Ascending aorta (tissue), 2 donors: ENCODE results near the gene PTK7. TPM values are rescaled to one million over a fixed set of nuclear protein-coding genes. Genes with fewer than 3 reads are reported as not detected.
A peak's percentile ranks its signal among the peaks of the same experiment; 100 is the strongest.

Source experiments
- DNase-seq, 2 donors: peaks; one replicate each; pipeline ENCODE4 v3.0.0-alpha.2; 2019; ENCODE audit warnings: low spot score in 2 of 2
- H3K27ac ChIP-seq, 2 donors: fragments of 200-600 bp; sonication (generic); one replicate each; pipeline ENCODE4 v1.5.1; 2016 to 2017; ENCODE audit warnings: mild to moderate bottlenecking in 1 of 2
- H3K27me3 ChIP-seq: fragments of 200-600 bp; sonication (generic); one replicate; pipeline ENCODE4 v1.5.1; 2017
- H3K36me3 ChIP-seq, 2 donors: fragments of 200-600 bp; sonication (generic); one replicate each; pipeline ENCODE4 v1.5.1; 2016
- H3K4me1 ChIP-seq, 2 donors: fragments of 200-600 bp; sonication (generic); one replicate each; pipeline ENCODE4 v1.5.1; 2016 to 2017; ENCODE audit warnings: mild to moderate bottlenecking in 1 of 2
- H3K4me3 ChIP-seq, 2 donors: fragments of 200-600 bp; sonication (generic); one replicate each; pipeline ENCODE4 v1.5.1; 2016 to 2017; ENCODE audit warnings: mild to moderate bottlenecking in 1 of 2
- H3K9me3 ChIP-seq, 2 donors: fragments of 200-600 bp; sonication (generic); one replicate each; pipeline ENCODE4 v1.5.1; 2016
- intact Hi-C: fragments of 100-400 bp; cut with DNase I; formaldehyde crosslinking; loops from one replicate; pipeline ENCODE4 v1.15.1; 2023
- total RNA-seq: library from RNA; depleted of rRNA; stranded (reverse); fragments of >200 nt; gene quantifications from one replicate; pipeline ENCODE4 v1.1.0, GENCODE V29; 2016
- TF ChIP-seq, protein P1 (sequence below), 3 experiments: fragments of 200-600 bp in 2 of 3; fragments of 450-650 bp in 1 of 3; sonication (generic) in 2 of 3; IDR thresholded peaks; one replicate each; pipeline ENCODE4 v1.5.1; 2016 to 2019; ENCODE audit warnings: antibody characterized with exemption in 3 of 3, mild to moderate bottlenecking in 1 of 3, moderate library complexity in 1 of 3

Gene PTK7
- total RNA-seq, 1 donor from 2014 or later: 34.9 TPM

DNA sequence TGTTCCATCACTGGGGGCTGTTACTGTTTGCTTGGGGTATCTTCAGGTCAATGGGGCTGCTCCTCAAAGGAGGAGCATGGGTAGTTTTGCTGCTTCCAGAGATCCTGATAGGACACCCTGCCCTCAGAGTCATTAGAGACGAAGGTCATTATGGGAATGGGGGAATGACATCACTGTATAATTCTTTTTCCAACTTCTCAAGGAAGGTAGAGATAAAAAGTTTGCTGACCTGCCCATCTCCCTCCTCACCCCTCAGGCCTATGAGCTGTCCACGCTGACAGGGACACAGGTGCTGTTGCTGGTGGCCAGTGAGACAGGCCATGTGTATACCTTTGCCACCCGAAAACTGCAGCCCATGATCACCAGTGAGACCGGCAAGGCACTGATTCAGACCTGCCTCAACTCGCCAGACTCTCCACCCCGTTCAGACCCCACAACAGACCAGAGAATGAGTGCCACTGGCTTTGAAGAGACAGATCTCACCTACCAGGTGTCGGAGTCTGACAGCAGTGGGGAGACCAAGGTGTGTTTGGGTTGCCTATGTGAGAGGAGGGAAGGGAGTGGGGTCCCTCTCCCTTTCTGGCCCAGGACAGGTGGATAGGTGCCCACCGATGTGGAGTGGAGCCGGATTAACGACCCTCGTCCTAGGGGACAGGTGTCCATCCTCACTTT lies 97.6 kb downstream of the PTK7 start:
- intact Hi-C loops: loop anchor here (2.0 to 10.0 kb wide), 7 partner anchors 161 to 1129 kb away; partner anchors contain the start of genes BICRAL, HSP90AB1, KLHDC3 and MEA1
- peaks cover 23 to 35% of the 10 kb centered on the region in 2 donors for H3K36me3 ChIP-seq
- peak overlapping the region; percentile 88 to 95 for H3K4me3 ChIP-seq
- H3K27ac ChIP-seq: peak overlapping the region; percentile 98
- no peaks in the 10 kb centered on the region for H3K27me3 ChIP-seq
- peaks cover 8 to 30% of the 10 kb centered on the region in 2 donors for H3K4me1 ChIP-seq
- DNase-seq: no peak
- TF ChIP-seq, protein P1, sequence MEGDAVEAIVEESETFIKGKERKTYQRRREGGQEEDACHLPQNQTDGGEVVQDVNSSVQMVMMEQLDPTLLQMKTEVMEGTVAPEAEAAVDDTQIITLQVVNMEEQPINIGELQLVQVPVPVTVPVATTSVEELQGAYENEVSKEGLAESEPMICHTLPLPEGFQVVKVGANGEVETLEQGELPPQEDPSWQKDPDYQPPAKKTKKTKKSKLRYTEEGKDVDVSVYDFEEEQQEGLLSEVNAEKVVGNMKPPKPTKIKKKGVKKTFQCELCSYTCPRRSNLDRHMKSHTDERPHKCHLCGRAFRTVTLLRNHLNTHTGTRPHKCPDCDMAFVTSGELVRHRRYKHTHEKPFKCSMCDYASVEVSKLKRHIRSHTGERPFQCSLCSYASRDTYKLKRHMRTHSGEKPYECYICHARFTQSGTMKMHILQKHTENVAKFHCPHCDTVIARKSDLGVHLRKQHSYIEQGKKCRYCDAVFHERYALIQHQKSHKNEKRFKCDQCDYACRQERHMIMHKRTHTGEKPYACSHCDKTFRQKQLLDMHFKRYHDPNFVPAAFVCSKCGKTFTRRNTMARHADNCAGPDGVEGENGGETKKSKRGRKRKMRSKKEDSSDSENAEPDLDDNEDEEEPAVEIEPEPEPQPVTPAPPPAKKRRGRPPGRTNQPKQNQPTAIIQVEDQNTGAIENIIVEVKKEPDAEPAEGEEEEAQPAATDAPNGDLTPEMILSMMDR (IDR thresholded peaks at IDR 0.05): no peak
- no peaks in the 10 kb centered on the region for H3K9me3 ChIP-seq

DNA sequence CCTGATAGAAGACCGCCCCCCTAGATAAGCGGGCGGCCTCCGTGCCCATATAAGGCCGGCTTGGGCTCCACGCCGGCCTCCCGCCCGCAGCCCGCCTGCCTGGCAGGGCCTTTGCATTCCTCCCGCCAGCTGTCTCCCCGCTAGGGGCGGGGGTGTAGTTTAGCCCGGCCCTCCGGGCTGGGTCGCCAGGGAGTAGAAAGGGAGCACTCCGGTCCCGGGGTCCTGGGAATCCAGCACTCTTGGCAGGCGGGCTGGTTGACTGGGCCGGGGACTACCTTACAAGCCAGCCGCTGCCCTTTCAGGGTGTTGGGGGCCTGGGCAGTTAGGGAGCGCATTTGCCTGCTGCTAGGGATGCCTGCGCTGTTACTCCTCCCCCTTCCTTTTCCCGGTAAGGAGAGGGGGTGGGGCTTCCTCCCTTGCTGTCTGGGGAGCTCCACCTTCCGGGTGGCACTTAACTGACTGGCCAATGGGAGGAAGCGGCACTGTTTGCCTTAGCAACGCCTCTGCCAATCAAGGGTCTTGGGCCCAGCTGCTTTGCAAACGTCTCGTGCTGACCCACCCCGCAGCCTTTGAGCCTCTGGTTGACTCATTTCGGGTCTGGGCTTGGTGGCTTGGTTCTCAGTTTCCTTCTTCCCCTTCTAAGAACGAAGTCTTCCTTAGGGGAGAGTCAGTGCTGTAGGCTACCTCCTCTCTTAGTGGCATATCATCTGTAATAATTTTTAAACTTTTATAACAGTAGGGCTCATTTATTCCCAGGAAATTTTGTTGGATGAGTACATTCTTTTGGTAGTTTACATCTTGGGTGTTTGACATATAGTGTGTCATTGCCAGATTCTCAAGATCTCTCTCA lies 98.4 kb downstream of the PTK7 start:
- Histone ChIP-seq H3K27me3 (no peaks in the 10 kb centered on the region), H3K4me1 (peaks cover 8 to 30% of the 10 kb centered on the region in 2 donors), H3K36me3 (peaks cover 30 to 43% of the 10 kb centered on the region in 2 donors), H3K27ac (peak overlapping the region; percentile 98), H3K4me3 (peak overlapping the region; percentile 88 to 95), H3K9me3 (no peaks in the 10 kb centered on the region)
- intact Hi-C loops: loop anchor here (5.0 to 10.0 kb wide), 6 partner anchors 162 to 1130 kb away; partner anchors contain the start of genes BICRAL, HSP90AB1, KLHDC3 and MEA1
- DNase-seq: peak; percentile 98 to 99
- TF ChIP-seq, protein P1 (IDR thresholded peaks at IDR 0.05): peak in 1 of 3 experiments; percentile 16

DNA sequence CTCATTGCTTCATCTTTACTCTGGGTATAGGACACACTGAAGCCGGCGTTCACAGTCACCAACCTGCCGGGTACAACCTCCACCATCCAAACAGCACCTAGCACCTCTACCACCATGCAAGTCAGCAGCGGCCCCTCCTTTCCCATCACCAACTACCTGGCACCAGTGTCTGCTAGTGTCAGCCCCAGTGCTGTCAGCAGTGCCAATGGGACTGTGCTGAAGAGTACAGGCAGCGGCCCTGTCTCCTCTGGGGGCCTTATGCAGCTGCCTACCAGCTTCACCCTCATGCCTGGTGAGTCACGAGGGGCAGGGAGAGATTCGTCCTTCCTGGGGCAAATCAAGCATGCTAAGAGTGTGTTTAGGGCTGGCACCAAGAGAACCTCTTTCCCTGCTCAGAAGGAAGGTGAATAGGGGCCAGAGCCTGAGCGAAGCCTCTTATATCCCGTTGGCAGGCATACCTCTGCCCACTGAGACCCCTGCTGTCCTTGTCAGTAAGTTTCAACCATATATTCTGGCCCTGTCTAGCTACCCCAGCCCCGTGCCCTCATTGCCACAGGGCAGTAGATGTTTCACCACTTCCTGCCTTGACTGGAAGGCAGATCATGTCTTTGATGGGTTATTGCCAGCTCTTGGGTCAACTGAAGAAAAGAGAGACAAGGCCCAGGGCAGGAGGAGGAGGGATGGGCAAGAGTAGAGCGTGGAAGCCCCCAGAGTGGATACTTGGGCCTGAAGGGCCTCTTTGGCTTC lies 99.7 kb downstream of the PTK7 start:
- TF ChIP-seq, protein P1 (IDR thresholded peaks at IDR 0.05): no peak
- no peak for DNase-seq
- no peaks in the 10 kb centered on the region for H3K9me3 ChIP-seq
- H3K27ac ChIP-seq: peak overlapping the region; percentile 98
- H3K36me3 ChIP-seq: peaks cover 39 to 55% of the 10 kb centered on the region in 2 donors
- H3K4me1 ChIP-seq: peaks cover 8 to 24% of the 10 kb centered on the region in 2 donors
- no peaks in the 10 kb centered on the region for H3K27me3 ChIP-seq
- peak overlapping the region in 1 of 2 donors; percentile 88 for H3K4me3 ChIP-seq
- intact Hi-C loops: loop anchor here (10.0 kb wide), 1 partner anchor 1131 kb away; no protein-coding TSS in a partner anchor

DNA sequence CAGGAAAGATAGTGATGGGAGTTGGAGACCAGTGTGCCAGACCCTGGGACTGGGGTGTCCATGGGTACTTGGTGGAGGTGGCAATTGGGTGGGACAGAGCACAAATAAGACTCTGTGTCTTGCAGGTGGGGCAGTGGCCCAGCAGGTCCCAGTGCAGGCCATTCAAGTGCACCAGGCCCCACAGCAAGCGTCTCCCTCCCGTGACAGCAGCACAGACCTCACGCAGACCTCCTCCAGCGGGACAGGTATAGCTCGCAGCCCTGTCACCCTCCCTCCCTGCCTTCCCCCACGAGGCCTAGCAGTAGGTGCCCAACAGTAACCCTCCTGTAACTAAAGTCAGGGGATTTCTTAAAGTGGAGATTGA lies 100.3 kb downstream of the PTK7 start:
- Histone ChIP-seq H3K27me3 (no peaks in the 10 kb centered on the region), H3K4me1 (peaks cover 8 to 26% of the 10 kb centered on the region in 2 donors), H3K9me3 (no peaks in the 10 kb centered on the region), H3K27ac (peak overlapping the region; percentile 98), H3K36me3 (peaks cover 39 to 55% of the 10 kb centered on the region in 2 donors), H3K4me3 (no peak overlapping the region)
- DNase-seq: no peak
- intact Hi-C loops: loop anchor here (10.0 kb wide), 1 partner anchor 1132 kb away; no protein-coding TSS in a partner anchor
- TF ChIP-seq, protein P1 (IDR thresholded peaks at IDR 0.05): no peak

- no peak for DNase-seq
- Histone ChIP-seq H3K4me1 (peaks cover 6 to 35% of the 10 kb centered on the region in 2 donors), H3K36me3 (peaks cover 39 to 55% of the 10 kb centered on the region in 2 donors), H3K27me3 (no peaks in the 10 kb centered on the region), H3K4me3 (no peak overlapping the region), H3K9me3 (no peaks in the 10 kb centered on the region), H3K27ac (no peak overlapping the region)
- intact Hi-C loops: loop anchor here (10.0 kb wide), 1 partner anchor 1133 kb away; no protein-coding TSS in a partner anchor
- TF ChIP-seq, protein P1 (IDR thresholded peaks at IDR 0.05): no peak
Observed at GRCh38 chr6:43178150-43178549, 102.0 kb downstream of the PTK7 start.
